GM12878 (cell line): ENCODE data around the gene LEMD1. TPM values are rescaled to one million over a fixed set of nuclear protein-coding genes. Genes with fewer than 3 reads are reported as not detected.

Experiments
- CEBPZ ChIP-seq: fragments of 150-350 bp; IDR thresholded peaks from 2 replicates; pipeline ENCODE4 v1.6.1; 2016; ENCODE audit warnings: low read depth, low read length
- FOXM1 ChIP-seq: IDR thresholded peaks from 2 replicates; pipeline ENCODE4 v1.6.1; 2012; ENCODE audit warnings: low read depth, mild to moderate bottlenecking, inconsistent platforms, low read length, moderate library complexity
- NFIC ChIP-seq: IDR thresholded peaks from 2 replicates; pipeline ENCODE4 v1.6.1; 2012; ENCODE audit warnings: low read depth, mild to moderate bottlenecking, inconsistent platforms, low read length, moderate library complexity
- SMAD1 ChIP-seq: fragments of 450-650 bp; IDR thresholded peaks from 2 replicates; pipeline ENCODE4 v1.6.1; 2018; ENCODE audit warnings: mild to moderate bottlenecking, low read depth; ENCODE audit not compliant: partially characterized antibody
- polyA plus RNA-seq, 11 experiments: library from polyadenylated mRNA; depleted of rRNA in 4 of 11; unstranded in 6 of 11; stranded (reverse) in 5 of 11; fragments of >200 nt; fragmentation: Nextera tagmentation in 4 of 11; fragmentation: Illumina TruSeq in 1 of 11; extraction: Ambion mirVana in 4 of 11; extraction: Trizol in 1 of 11; gene quantifications; 1 replicate in 1 of 11; 2 replicates in 10 of 11; pipeline versions ENCODE4 v1.2.1 to v1.2.3, GENCODE V29; 2011 to 2016; ENCODE audit warnings: inconsistent platforms in 2 of 11, missing spikeins in 2 of 11, low read depth in 1 of 11
- total RNA-seq, 4 experiments: library from RNA; depleted of rRNA in 3 of 4; stranded (reverse); fragments of >200 nt in 3 of 4; fragmentation: Illumina TruSeq in 1 of 4; extraction: Trizol in 1 of 4; gene quantifications; 2 replicates each; pipeline versions ENCODE4 v1.2.1 to v1.2.3, GENCODE V29; 2013 to 2021
- TF ChIP-seq, protein P1 (sequence below): fragments of 450-650 bp; conservative IDR thresholded peaks from 2 replicates; pipeline ENCODE4 v1.6.1; 2017; ENCODE audit warnings: mild to moderate bottlenecking, moderate library complexity

Gene LEMD1
- total and polyA plus RNA-seq, 10 of the 15 experiments (the other 5 are each of a cell fraction or from before 2014, with no cell fraction given): 0.19 to 1.2 (median 0.26) TPM; not detected in 7

DNA sequence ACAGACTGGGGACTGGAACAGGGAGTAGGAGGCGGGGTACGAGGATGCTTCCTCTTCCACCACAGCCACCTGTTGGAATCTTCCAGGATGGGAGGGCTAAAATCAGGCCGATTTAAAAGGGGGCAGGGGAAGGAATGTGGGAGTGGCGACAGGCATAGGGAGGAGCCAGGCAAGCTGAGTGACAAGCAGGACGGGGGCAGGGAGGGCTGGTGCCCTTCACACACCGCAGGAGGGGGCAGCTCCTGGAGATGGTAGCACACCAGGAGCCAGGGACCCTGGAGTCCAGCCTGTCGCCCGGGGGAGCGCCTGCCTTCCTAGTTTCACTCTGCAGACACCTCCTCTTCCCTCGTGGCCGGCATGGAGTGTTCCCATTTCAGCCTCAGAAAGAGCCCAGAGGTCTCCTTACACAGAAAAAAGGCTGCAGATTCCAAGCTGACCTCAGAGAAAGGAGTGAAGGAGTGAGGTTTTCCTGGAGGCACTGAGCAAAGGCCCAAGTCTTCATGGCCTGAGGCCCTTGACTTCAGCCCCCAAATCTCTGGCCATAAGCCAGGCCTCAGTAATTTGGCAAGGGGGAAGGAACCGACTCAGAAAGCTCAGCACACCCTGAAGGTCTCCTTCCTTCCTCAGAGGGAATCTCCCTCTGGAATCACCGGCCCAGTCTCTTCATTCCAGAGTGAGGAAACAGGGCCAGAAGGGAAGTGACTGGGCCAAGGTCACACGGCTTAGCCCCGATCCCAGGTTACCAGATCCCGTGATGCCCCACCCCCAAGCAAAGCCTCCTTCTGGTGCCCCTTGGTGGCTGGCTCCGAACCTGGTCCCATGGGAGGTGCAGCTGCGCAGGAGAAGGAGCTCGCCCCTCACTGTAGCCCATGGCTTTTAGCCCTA, 25.8 kb upstream of the LEMD1 start (continued):
- no peak for TF ChIP-seq CEBPZ
- no peak for TF ChIP-seq NFIC
- TF ChIP-seq FOXM1: no peak
- no peak for TF ChIP-seq SMAD1
- TF ChIP-seq, protein P1, sequence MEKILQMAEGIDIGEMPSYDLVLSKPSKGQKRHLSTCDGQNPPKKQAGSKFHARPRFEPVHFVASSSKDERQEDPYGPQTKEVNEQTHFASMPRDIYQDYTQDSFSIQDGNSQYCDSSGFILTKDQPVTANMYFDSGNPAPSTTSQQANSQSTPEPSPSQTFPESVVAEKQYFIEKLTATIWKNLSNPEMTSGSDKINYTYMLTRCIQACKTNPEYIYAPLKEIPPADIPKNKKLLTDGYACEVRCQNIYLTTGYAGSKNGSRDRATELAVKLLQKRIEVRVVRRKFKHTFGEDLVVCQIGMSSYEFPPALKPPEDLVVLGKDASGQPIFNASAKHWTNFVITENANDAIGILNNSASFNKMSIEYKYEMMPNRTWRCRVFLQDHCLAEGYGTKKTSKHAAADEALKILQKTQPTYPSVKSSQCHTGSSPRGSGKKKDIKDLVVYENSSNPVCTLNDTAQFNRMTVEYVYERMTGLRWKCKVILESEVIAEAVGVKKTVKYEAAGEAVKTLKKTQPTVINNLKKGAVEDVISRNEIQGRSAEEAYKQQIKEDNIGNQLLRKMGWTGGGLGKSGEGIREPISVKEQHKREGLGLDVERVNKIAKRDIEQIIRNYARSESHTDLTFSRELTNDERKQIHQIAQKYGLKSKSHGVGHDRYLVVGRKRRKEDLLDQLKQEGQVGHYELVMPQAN: no peak
- TF ChIP-seq, all 136 proteins: peak for 2
